GM19324 (cell line): ENCODE data around the gene CDH4.

ENCODE experiments used
- ATAC-seq: cut with Tn5 transposase; IDR thresholded peaks from one replicate; pipeline ENCODE4 v1.9.1; 2021; ENCODE audit warnings: mild to moderate bottlenecking, moderate library complexity; ENCODE audit not compliant: unreplicated experiment, low FRiP score

The CDH4 gene

DNA sequence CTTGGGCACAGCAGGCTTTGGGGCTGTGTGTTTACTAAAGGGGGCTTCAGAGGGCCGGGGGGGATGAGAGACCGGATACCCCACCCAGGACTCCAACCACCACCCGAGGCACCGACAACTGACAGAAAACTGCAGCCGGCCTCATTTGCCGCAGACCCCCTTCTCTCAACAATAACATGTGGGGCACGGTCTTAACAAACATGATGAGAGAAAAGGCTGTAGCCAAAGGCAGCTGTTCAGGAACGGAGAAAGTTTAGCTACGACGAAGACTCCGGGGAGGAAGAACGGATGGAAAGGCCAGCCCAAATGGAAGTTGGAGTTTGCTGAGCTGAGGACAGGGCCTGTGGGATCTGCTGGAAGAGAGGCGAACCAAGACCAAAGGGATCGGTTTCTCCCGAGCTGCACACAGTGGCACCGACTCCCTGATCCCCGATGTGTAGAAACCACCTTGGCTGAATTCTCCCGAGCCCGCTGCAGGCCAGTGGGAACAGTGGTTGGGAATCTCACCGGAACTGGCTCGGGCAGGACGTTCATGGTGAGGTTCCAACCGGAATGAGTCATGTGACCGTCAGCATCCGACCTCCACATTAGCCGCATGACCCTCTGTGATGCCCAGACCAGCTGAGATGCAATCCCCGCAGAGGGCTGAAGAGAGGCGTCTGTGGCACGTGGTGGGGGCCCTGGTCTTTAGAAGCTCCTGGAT lies 454.3 kb downstream of the CDH4 start:
- ATAC-seq, result no peak

DNA sequence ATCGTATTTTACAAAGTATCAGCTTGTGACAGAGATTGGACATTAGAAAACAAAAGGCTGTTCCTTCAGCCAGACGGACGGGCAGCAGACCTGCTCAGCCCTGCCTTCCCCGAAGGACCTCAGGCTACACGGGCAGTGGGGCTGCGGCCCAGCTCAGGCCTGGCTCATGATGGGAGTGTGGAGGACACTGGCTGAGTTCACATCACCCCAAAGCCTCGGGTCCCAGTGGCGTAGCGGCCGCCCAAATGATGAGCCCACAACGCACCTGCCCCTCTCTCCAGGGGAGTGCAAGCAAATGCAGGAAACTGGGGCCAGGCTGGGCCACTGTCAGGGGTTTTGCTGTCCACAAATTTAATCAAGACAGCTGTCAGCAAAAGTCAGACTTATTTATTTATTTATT lies 456.8 kb downstream of the CDH4 start:
- no peak for ATAC-seq

DNA sequence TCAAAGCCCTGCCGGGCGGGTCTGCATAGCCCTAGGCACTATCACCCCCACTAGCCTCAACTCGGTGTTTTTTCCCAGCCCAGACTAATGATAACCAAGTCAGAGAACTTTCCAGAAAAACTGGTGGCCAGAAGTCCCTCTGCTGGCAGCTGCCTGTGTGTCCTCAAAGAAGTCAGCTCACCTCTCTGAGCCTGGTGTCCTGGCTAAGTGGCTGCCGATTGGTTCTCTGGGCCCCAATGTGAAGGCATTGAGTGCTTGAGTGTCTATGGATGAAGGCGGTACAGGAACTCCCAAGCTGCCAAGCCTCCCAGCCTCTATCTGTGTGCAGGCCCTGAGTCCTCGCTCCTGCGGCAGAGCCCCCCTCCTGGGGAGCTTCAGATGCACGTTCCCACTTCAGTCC lies 458.0 kb downstream of the CDH4 start:
- ATAC-seq, result no peak

DNA sequence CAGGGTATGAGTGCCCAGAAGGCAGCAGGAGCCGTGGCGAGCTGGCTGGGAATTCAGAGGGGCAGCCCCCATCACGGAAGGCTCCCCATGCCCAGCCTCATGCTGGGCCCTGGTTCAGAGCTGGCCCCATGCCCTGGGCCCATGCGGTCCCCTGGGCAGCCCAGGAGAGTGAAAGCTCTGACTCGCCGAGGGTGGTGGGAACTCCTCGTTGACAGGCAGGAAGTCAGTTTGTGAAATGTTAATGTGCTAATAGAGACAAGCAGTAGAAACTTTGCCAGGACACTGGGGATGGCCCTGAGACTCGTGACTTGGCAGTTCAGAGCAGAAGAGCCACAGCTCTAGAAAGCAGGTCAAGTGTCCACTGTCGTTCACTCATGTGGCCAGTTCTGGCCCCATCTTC lies 460.6 kb downstream of the CDH4 start:
- ATAC-seq, result no peak

DNA sequence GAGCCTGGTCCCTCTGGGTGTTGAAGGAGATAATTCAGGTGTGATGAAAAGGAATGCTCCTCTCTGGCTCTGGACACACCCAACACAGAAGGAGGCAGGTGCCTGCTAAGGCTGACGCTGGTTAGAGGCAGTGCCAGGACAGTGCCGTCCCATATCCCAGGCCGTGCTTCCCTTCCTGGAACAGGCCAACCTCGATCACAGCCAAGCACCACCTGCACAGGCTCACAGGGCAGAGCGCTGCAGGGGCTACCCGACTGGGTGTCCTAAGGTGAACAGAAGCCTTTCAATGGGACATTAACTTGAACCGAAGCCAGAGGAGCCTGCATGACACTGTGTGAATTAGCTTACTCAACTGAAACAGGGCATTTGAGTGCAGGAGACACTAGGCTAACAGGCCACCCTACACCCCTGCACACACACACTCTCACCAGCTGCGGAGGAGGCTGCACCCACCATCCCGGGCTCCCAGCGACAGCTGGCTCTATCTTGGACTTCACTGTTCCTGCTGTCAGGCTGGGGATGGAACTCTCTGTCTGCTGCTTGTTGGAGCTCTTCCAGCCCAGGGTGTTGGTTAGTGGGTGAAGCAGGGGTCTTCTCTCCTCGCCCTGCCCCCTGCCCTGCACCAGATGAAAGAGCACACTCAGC lies 466.4 kb downstream of the CDH4 start:
- no peak for ATAC-seq

DNA sequence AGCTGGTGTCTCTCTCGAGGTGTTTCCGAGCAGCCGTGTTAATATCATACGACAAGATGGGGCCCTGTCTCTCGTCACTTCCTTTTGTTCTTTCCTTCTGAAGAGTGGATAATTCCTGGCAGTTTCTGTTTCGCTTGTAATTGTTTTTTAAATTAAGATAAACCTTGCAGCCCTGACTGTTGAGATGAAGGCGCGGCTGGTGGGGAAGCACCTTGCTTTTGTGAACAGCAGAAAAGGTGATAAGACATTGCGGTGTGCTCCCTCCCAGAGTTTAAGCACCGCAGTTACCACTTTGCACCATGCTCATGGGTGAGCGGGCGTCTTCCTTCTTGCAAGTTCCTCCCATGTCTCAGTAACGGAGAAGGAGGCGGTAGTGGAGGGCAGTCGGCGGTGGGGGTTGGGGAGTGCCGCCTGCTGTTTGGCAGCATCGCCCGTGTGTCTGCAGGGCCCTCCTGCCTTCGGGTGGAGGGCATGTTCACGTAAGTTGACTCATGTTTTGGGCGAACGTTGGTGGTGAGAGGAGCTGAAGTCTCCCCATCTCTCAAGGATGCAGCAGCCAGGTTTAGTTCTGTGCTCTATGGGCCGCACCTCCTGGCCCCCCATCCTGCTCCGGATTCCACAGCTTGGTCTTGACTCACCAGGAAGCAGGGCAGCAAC lies 467.8 kb downstream of the CDH4 start:
- no peak for ATAC-seq

DNA sequence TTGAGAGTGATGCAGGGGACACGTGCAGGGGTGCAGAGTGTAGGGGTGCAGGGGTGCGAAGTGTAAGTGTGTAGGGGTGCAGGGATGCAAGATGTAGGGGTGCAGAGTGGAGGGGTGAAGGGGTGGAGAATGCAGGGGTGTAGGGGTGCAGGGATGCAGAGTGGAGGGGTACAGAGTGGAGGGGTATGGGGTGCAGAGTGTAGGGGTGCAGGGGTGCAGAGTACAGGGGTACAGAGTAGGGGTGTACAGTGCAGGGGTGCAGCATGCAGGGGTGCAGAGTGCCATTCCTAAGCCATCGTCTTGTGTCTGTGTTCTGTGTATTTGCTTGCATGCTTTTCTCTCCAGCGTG lies 468.3 kb downstream of the CDH4 start:
- no peak for ATAC-seq

DNA sequence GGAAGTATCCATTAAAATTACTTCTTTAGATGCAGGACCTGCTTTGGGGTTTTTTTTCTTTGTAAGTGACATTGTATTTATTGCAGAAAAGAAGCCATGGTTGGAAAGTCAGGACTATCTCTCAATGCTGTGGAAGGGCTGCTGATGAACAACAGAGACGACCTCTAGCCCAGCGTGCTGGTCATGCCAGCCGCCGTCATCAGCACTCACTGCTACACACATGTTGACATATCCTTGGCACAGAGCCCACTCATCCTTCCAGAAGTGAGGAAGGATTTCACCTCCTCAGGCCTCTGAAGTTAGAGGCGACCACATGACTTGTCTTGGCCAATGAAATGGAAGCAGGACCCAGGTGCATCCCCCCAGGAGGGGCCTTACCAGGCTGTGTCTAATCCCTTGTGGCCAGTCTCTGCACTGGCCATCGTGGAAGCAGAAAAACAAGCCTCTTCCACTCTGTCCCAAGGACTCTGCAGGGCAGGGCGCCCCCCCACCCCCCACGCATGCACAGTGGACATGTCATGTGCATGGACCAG lies 470.2 kb downstream of the CDH4 start:
- ATAC-seq, result no peak

DNA sequence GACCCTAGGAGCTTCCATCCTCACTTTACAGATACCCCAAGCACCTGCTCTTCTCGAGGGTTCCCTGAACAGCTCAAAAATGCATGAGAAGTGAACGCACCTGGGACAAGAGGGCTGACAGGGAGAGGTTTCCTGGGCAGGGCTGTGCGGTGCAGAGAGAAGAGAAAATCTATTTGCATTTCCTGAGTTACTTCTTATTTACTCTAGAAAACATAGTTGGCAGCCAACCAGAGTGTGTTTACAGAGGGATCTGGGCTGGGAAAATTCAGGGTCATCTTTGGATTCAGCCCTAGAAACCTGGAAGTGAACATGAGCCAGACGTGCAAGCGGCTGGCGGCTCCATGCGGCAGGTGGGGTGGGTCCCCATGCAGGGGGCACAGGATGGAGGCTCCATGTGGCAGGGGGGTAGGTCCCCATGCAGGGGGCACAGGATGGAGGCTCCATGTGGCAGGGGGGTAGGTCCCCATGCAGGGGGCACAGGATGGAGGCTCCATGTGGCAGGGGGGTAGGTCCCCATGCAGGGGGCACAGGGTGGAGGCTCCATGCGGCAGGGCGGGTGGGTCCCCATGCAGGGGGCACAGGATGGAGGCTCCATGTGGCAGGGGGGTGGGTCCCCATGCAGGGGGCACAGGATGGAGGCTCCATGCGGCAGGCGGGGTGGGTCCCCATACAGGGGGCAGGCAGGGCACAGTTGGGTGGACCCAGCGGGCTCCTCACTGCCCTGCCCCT lies 471.6 kb downstream of the CDH4 start:
- no peak for ATAC-seq

DNA sequence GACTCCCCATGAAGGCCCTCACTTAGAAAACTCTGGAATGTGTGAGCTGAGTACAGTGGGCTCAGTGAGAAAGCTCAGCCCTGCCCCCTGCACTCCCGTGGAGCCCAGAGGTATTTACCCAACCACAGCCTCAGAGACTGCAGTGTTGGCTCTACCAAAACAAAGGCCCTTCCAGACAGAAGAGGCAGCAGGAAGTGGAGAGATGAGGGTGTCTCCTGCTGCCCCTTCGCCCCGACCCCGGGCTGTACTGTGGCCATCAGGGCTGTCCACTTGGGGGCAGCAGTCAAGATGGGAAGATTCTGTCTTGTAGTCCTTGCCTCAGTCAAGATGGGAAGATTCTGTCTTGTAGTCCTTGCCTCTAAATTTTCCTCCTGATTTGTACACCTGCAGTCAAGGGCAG lies 472.3 kb downstream of the CDH4 start:
- ATAC-seq, result no peak

DNA sequence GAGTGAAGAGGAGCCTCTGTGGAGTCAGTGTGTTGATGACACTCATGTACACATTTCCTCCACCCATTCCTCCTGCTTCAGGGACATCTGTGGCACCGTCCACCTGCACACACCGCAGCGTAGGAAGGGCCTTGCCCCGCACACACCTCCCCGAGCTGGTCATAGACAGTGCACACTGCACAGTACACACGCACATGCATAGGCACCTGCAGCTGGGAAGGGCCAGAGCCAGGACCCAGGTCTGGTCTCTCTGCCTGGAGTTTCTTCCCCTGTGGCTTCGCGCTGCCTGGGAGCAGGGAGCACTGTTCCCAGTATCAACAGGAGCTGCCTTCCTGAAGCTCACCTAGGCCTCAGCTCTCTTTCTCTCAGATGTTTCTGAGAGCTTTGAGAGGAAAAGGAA lies 473.1 kb downstream of the CDH4 start:
- ATAC-seq, result no peak

DNA sequence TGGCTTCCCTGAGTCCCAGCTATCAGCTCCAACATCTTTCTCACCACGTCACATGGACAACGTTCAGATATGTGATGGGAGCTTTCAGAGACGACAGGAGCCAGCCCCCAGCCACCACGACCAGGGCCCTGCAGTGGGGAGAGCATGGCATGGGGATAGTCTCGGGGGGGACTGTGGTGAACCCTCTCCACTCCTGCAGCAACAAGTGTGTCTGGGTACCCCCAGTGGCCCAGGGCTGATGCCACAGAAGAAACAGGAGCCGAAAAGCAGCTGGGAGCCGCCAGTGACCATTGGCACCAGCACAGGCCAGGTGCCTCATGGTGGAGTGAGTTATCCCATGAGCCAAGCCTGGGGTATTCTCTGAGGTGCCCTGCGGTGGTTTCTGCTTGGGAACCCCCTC lies 473.9 kb downstream of the CDH4 start:
- no peak for ATAC-seq

DNA sequence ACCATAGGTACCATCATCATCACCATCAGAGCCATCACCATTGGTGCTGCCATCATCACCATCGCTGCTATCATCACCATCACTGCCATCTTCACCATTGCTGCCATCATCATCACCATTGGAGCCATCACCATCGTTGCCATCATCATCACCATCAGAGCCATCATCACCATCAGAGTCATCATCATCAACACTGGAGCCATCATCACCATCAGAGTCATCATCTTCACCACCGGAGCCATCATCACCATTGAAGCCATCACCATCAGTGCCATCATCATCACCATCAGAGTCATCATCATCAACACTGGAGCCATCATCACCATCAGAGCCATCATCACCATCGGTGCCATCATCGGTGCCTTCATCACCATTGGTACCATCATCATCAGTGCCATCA lies 474.9 kb downstream of the CDH4 start:
- ATAC-seq, result no peak

DNA sequence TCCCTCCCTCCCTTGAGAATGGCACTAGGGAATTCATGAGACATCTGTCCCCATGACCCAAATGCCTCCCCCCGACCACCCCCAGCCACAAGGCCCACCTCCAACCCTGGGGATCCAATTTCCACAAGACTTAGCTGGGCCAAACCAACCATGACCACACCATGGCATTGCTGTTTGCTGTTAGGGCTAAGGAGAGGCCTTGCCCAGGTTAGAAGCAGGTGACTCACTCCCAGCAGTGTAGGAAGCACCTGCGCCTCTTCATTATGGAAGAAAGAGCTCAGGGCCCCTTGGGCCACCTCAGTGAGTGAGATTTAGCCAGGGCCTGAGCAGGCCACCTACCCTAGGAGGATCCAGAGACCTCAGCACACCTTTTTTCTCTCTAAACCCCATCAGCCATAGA lies 475.7 kb downstream of the CDH4 start:
- no peak for ATAC-seq

DNA sequence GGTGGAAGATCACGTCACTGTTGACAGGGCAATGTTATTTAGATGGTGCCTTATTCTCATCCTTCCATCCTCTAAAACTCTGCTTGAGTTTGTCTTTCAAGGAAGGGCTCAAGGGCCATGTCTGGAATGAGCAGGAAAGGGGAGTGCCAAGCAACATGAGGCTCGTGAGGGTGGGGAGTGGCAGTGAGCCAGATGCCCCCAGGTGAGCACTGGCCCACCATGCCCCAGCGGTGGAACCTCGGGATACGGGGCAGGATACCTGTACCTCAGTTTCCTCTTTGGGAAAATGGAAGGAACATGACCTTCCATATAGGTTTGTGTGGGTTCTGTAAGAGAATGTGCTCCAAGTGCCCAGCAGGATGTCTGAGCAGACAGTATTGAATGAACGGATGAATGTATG lies 476.3 kb downstream of the CDH4 start:
- no peak for ATAC-seq

DNA sequence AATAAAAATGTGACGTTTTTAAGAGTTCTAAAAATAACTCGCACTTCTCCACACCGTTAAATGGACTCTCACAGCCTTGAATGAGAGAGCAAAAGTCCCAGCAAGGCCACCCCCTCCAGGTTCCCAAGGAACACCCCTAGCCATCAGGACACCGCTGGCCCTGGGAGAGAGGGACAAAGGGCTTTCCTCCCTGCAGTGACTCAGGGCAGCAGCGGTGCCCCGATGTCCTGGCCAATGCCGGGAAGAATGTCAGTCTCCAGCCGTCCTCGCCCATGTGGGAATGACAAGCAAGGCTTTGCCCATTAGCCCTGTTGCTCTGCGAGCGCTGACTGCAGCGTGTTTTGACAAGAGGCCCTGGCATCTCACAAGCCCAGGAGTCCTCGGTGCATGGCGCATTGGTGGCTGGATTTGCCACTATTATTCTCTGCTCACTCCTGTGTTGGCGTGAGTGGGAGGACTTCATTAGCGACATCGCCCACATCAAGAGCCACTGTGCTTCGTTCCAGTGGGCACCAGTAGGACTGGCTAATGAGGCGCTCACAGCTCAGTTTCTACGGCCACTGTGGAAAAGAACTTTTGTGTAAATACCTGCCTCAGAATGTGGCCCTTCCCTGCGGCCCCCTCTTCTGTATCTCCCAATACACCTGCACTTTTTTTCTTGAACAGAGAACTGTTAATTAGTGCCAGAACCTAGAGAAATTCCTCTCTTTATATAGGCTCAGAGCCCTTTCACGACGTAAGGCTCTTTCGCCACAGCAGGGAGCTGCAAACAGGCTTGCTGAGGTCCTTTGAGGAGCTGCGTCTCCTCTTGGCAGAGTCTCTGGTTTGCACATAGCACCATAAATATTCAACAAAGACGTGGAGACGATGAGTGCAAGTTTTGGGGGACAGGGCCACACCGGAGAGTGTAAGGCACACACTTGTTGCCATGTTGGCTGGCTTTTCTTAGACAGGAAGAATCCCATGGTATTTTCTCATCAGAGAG lies 477.0 kb downstream of the CDH4 start:
- no peak for ATAC-seq

DNA sequence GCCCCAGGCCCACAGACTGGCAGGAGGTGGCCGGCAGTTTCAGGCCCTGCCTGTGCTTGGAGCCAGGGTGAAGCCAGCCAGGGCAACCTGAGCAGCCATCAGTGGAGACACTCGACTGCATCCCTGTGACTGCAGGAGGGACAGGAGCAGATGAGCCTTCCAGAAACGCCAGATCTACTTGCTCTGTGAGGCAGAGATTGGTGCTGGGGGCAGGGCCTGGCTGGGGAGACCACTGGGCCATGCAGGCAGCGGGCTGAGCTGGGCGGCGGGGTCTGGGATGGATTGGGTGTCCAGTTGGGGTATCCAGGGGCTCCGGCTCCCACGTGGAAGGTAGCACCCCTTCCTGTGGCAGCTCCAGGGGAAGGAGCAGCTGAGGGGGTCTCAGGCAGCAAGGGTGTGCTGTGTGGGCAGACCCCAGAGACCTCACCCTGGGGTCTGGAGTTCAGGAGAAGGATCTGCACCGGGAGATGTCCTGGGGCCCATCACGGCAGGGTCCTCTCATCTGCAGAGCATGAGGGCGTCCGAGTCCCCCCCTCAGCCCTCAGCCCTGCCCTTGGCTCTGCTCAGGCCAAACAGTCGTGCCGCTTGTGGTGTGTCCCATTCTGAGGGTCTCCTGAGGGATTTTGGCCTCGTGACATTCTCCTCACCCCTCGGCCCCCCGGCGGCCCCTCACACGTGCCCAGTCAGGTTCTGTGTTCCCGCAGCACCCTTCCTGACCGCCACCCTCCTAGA lies 478.7 kb downstream of the CDH4 start:
- ATAC-seq, result no peak

DNA sequence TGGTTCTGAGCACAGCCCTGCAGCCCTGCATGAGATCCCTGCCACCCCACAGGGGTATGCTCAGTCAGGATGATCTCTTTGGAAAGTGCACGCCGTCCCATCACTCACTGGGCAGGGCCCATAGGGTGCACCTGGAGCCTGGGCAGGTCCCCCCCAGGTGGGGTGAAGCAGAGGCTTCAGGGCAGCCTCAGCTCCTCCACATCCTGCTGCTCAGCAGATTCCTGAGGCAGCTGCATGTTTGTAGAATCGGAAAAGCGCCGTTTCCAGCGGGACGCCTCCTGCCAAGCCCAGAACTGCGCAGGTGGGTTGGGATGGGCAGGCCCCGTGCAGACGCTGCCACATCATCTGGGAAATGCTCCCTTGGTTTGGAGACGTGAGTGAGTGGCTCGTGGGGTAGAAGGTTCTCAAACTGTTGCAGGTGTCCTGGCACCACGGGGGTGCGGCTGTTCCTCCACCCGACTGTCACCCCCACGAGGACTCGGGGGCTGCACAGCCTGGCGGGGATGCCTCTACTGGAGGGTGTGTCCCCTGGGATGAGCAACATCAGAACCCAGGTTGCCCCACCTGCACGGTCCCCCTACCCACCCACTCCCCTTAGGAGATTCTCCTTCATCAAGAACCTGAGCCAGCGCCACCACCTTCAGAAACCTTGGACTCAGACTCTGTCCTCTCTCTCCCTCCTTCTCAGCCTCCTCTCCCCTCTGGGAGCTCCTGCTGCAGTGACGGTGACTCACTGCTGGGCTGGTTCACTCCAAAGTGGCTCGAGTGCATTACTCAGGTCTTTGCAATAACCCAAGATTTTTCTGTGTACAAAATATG lies 479.5 kb downstream of the CDH4 start:
- ATAC-seq, result no peak
